Measurements from ENCODE around the gene COLEC11. TPM values are rescaled to one million over a fixed set of nuclear protein-coding genes. Genes with fewer than 3 reads are reported as not detected.

Gene COLEC11
- total and polyA plus RNA-seq, 2 of the 13 experiments (the other 11 are each of a cell fraction or from before 2014, with no cell fraction given): 1.5 to 3.0 TPM

- TF ChIP-seq ELF4 (CRISPR knock-in tag; IDR thresholded peaks at IDR 0.05; ENCODE audit: borderline replicate concordance): no peak
- TF ChIP-seq PHF8 (CRISPR knock-in tag; IDR thresholded peaks at IDR 0.05): no peak
- TF ChIP-seq BRF2 (CRISPR knock-in tag; IDR thresholded peaks at IDR 0.05): no peak
- no peak for TF ChIP-seq TRIM22 (IDR thresholded peaks at IDR 0.05)
- TF ChIP-seq ZFP37 (CRISPR knock-in tag; IDR thresholded peaks at IDR 0.05; ENCODE audit: borderline replicate concordance): 0 out of 2 replicates have a peak, but pooled peaks have one; percentile 53
- TF ChIP-seq GMEB2 (CRISPR knock-in tag; IDR thresholded peaks at IDR 0.05; ENCODE audit: low read depth): no peak
- TF ChIP-seq SMAD3 (CRISPR knock-in tag; IDR thresholded peaks at IDR 0.05): no peak
- no peak for TF ChIP-seq ZNF670 (CRISPR knock-in tag; IDR thresholded peaks at IDR 0.05; ENCODE audit: borderline replicate concordance)
- TF ChIP-seq JARID2 (CRISPR knock-in tag; IDR thresholded peaks at IDR 0.05; ENCODE audit: insufficient replicate concordance): no peak
- 0 out of 2 replicates have a peak, but pooled peaks have one; percentile 12 for TF ChIP-seq NFYB (CRISPR knock-in tag; IDR thresholded peaks at IDR 0.05)
- no peak for TF ChIP-seq TCF7 (IDR thresholded peaks at IDR 0.05; ENCODE audit: low read depth)
- TF ChIP-seq ZNF207 (IDR thresholded peaks at IDR 0.05; ENCODE audit: borderline replicate concordance): no peak
- TF ChIP-seq ZNF205 (CRISPR knock-in tag; IDR thresholded peaks at IDR 0.05): no peak
- no peak for TF ChIP-seq KAT2B (IDR thresholded peaks at IDR 0.05; ENCODE audit: borderline replicate concordance, low read depth, low read length)
- TF ChIP-seq UBTF (CRISPR knock-in tag; IDR thresholded peaks at IDR 0.05): peak; percentile 6; the same call in 1 of the 2 replicates
- no peak for TF ChIP-seq ZBTB14 (CRISPR knock-in tag; IDR thresholded peaks at IDR 0.05)
- TF ChIP-seq ZNF777 (CRISPR knock-in tag; IDR thresholded peaks at IDR 0.05): no peak
- TF ChIP-seq DNMT1 (CRISPR knock-in tag; IDR thresholded peaks at IDR 0.05): no peak
- TF ChIP-seq BCL3 (CRISPR knock-in tag; IDR thresholded peaks at IDR 0.05): no peak
- 0 out of 2 replicates have a peak, but pooled peaks have one; percentile 57 for TF ChIP-seq ZNF431 (CRISPR knock-in tag; IDR thresholded peaks at IDR 0.05; ENCODE audit: borderline replicate concordance, low read depth)
Observed at GRCh38 chr2:3575534-3576262, 19.2 kb upstream of the COLEC11 start (continued).
